Glutamatergic neuron (in vitro differentiated cells): ENCODE results near the gene DUSP23. TPM values are rescaled to one million over a fixed set of nuclear protein-coding genes. Genes with fewer than 3 reads are reported as not detected.

Experiments
- DNase-seq: peaks from one replicate; pipeline ENCODE4 v3.0.0; 2022
- H3K27ac Mint-ChIP-seq: one replicate; pipeline ENCODE4 v1.8.0; 2020; ENCODE audit warnings: mild to moderate bottlenecking, mixed read lengths, inconsistent platforms; ENCODE audit not compliant: unreplicated experiment
- H3K27me3 Mint-ChIP-seq: one replicate; pipeline ENCODE4 v1.8.0; 2020; ENCODE audit warnings: mild to moderate bottlenecking, moderate library complexity, mixed read lengths, inconsistent platforms; ENCODE audit not compliant: unreplicated experiment
- H3K36me3 Mint-ChIP-seq: one replicate; pipeline ENCODE4 v1.8.0; 2020; ENCODE audit warnings: mild to moderate bottlenecking, mixed read lengths, inconsistent platforms; ENCODE audit not compliant: unreplicated experiment
- H3K4me1 Mint-ChIP-seq: one replicate; pipeline ENCODE4 v1.8.0; 2020; ENCODE audit warnings: mild to moderate bottlenecking, low read depth, mixed read lengths, inconsistent platforms; ENCODE audit not compliant: unreplicated experiment
- H3K4me3 Mint-ChIP-seq: one replicate; pipeline ENCODE4 v1.8.0; 2020; ENCODE audit warnings: mild to moderate bottlenecking, mixed read lengths, inconsistent platforms; ENCODE audit not compliant: unreplicated experiment
- H3K9me3 Mint-ChIP-seq: one replicate; pipeline ENCODE4 v1.8.0; 2020; ENCODE audit warnings: mild to moderate bottlenecking, moderate library complexity, mixed read lengths, inconsistent platforms; ENCODE audit not compliant: unreplicated experiment
- total RNA-seq: library from RNA; stranded (reverse); fragmentation: NEBNext Ultra II Directional; extraction: Animal tissue kit (Norgen Biotek cat#: 25700); gene quantifications from one replicate; pipeline ENCODE4 v1.2.1, GENCODE V29; 2021; ENCODE audit not compliant: unreplicated experiment
- TF ChIP-seq, protein P1 (sequence below): fragments of 200-600 bp; sonication (generic); IDR thresholded peaks from one replicate; pipeline ENCODE4 v1.5.0; 2021; ENCODE audit not compliant: partially characterized antibody, unreplicated experiment

DUSP23 gene
- total RNA-seq, 1 donor from 2014 or later, result 11.6 TPM

DNA sequence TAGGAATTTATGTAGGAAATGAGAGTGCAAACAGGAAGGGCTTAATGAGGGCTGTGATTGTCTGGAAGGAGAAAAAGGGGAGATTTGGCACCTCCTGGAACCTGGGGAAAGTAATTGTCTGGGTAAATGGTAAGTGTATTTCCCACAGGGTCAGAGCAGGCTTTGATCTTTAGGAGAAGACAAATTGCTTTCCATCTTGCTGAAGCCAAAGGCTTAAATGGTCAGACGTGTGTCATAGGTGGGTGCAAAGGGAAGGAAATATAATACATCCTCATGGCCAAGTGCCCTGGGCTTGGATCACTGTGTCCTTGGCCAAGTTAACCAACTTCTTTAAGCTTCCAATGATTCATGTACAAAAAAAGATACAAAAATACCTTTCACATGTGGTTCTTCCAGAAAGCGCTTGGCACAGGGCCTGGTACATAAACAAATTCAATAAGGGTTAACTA lies 1.3 kb upstream of the DUSP23 start:
- H3K27me3 Mint-ChIP-seq, result peaks cover 3% of the 10 kb centered on the region
- DNase-seq, result no peak
- H3K4me3 Mint-ChIP-seq, result no peak overlapping the region
- H3K9me3 Mint-ChIP-seq, result peaks cover 6% of the 10 kb centered on the region
- H3K4me1 Mint-ChIP-seq, result peaks cover 3% of the 10 kb centered on the region
- TF ChIP-seq, protein P1, sequence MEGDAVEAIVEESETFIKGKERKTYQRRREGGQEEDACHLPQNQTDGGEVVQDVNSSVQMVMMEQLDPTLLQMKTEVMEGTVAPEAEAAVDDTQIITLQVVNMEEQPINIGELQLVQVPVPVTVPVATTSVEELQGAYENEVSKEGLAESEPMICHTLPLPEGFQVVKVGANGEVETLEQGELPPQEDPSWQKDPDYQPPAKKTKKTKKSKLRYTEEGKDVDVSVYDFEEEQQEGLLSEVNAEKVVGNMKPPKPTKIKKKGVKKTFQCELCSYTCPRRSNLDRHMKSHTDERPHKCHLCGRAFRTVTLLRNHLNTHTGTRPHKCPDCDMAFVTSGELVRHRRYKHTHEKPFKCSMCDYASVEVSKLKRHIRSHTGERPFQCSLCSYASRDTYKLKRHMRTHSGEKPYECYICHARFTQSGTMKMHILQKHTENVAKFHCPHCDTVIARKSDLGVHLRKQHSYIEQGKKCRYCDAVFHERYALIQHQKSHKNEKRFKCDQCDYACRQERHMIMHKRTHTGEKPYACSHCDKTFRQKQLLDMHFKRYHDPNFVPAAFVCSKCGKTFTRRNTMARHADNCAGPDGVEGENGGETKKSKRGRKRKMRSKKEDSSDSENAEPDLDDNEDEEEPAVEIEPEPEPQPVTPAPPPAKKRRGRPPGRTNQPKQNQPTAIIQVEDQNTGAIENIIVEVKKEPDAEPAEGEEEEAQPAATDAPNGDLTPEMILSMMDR, result no peak
- no peak overlapping the region for H3K27ac Mint-ChIP-seq
- H3K36me3 Mint-ChIP-seq, result no peaks in the 10 kb centered on the region

DNA sequence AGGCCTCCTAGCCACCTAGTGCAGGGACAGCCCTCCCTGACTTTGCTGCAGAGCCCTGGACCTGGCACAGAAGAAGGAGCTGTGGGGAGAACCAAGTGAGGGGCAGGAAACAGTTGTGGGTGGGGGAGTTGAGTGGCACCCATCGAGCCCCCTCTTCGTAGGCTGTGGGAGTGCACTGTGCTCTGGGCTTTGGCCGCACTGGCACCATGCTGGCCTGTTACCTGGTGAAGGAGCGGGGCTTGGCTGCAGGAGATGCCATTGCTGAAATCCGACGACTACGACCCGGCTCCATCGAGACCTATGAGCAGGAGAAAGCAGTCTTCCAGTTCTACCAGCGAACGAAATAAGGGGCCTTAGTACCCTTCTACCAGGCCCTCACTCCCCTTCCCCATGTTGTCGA lies 1.2 kb downstream of the DUSP23 start:
- Mint-ChIP-seq H3K9me3 (peaks cover 6% of the 10 kb centered on the region), H3K4me3 (peak overlapping the region; percentile 78), H3K36me3 (no peaks in the 10 kb centered on the region), H3K4me1 (peaks cover 3% of the 10 kb centered on the region), H3K27me3 (peaks cover 3% of the 10 kb centered on the region), H3K27ac (no peak overlapping the region)
- DNase-seq, result no peak
- TF ChIP-seq, protein P1, result no peak

DNA sequence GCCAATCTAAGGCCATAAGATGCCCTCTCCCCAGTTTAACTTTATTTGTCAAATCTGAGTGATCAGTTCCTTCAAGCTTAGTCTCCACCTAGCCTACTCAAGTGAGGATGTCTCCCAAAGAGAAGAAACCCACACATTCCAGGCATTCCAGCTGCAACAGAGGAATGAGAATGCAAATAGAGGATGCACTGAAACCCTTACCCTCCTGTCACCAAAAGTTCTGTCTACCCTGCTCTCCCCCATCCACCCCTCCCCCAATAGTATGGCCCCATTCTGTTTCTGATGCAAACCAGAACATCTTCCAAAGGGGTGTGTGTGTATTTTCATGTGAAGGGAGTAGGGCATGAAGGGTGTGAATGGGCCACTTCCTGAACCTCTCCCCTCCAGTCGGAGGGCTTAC lies 3.0 kb downstream of the DUSP23 start:
- Mint-ChIP-seq H3K9me3 (peaks cover 6% of the 10 kb centered on the region), H3K4me3 (no peak overlapping the region), H3K36me3 (no peaks in the 10 kb centered on the region), H3K27me3 (peaks cover 3% of the 10 kb centered on the region), H3K27ac (no peak overlapping the region), H3K4me1 (no peaks in the 10 kb centered on the region)
- TF ChIP-seq, protein P1, result no peak
- DNase-seq, result no peak

DNA sequence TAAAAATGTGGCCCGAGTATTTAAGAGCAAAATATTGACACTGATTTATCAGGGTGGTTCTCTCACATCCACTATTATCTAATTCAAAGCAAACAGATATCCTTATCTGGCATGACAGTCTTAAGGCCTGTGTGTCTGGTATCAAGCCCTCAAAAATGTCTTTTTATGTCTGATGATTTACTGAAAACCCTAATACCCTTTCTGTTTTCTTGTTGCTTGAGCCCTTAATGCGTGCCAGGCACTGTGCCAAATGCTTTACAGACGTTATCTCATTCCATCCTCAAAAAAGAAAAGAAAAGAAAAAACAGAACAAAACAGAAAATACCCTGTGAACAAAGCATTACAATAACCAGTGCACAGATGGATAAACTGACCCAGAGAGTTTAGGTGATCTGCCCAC lies 5.7 kb downstream of the DUSP23 start:
- Mint-ChIP-seq H3K4me1 (no peaks in the 10 kb centered on the region), H3K36me3 (no peaks in the 10 kb centered on the region), H3K4me3 (no peak overlapping the region), H3K9me3 (peaks cover 3% of the 10 kb centered on the region), H3K27ac (no peak overlapping the region), H3K27me3 (peaks cover 3% of the 10 kb centered on the region)
- DNase-seq, result no peak
- TF ChIP-seq, protein P1, result no peak

DNA sequence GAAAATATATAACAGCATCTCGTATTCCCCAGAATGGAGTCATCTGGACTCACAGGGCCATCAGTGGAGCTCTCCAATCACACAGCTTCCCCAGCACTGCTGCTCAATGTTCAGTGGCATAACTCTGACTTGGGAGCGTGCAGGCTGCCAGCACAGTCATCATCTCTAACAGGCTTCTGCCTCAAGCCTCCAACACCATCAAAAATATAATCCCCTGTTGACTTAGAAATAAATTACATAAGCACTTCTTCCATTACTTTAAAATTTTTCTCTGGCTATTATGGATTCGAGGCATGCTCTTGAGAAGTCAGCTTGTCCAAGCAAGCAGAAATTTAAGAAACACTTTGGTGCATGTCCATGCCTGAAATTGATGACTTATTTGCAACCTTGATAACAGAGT lies 6.2 kb downstream of the DUSP23 start:
- no peak overlapping the region for H3K27ac Mint-ChIP-seq
- TF ChIP-seq, protein P1, result no peak
- H3K4me3 Mint-ChIP-seq, result no peak overlapping the region
- no peak for DNase-seq
- H3K4me1 Mint-ChIP-seq, result no peaks in the 10 kb centered on the region
- no peaks in the 10 kb centered on the region for H3K9me3 Mint-ChIP-seq
- no peaks in the 10 kb centered on the region for H3K27me3 Mint-ChIP-seq
- no peaks in the 10 kb centered on the region for H3K36me3 Mint-ChIP-seq
